Astrocyte (in vitro differentiated cells and primary cell): Measurements from ENCODE around the gene LRSAM1.

Source experiments
- EZH2 ChIP-seq: IDR thresholded peaks from 2 replicates; pipeline ENCODE4 v1.6.1; 2012; ENCODE audit warnings: mild to moderate bottlenecking, low read length, inconsistent platforms; ENCODE audit not compliant: insufficient read depth
- TF ChIP-seq, protein P1 (sequence below): IDR thresholded peaks from 2 replicates; pipeline ENCODE4 v1.5.1; 2011; ENCODE audit warnings: low read depth, mild to moderate bottlenecking, inconsistent platforms, low read length, moderate library complexity; ENCODE audit not compliant: insufficient read depth

DNA sequence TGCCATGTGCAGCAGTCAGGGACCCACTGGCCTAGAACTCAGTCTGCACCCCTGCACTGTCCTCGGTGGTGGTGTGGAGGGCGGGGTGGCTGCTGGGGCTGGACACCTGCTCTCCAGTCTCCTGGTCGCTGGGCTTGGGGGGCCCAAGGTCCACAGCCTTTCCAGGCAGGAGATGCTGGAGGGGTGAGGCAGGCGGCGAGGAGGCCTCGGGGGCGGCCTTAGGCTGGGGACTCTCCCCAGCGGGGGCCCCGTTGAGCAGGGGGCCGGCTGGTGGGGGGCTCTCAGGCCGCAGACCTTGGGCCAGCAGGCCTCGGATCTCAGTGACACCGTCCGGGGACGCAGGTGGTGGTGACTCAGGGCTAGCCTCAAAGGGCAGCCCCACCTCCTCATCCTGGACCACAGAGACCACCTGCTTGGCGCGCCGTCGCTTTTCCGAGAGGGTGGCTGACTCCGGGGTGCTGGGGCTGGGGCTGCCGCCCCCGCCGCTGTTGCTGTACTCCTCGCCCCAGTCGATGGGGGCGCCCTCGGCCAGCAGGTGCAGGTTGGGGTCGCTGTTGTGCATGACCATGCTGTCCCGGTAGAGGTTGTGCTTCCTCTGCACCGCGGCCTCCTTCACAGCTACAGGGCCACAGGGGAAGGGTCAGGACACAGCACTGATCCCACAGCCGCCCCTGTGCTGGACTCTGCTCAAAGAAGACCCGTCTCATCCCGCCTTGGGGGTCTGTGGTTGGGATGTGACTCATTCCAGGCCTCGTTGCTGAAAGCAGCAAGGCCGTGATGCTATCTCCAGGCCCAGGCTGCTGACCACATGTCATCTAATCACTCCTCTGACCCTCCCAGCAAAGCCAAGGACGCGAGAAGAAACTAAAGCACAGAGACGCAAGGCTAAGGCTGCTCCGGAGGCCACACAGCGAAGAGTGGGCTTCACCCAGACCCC lies 55.8 kb downstream of the LRSAM1 start:
- TF ChIP-seq, protein P1, sequence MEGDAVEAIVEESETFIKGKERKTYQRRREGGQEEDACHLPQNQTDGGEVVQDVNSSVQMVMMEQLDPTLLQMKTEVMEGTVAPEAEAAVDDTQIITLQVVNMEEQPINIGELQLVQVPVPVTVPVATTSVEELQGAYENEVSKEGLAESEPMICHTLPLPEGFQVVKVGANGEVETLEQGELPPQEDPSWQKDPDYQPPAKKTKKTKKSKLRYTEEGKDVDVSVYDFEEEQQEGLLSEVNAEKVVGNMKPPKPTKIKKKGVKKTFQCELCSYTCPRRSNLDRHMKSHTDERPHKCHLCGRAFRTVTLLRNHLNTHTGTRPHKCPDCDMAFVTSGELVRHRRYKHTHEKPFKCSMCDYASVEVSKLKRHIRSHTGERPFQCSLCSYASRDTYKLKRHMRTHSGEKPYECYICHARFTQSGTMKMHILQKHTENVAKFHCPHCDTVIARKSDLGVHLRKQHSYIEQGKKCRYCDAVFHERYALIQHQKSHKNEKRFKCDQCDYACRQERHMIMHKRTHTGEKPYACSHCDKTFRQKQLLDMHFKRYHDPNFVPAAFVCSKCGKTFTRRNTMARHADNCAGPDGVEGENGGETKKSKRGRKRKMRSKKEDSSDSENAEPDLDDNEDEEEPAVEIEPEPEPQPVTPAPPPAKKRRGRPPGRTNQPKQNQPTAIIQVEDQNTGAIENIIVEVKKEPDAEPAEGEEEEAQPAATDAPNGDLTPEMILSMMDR, result no peak
- no peak for TF ChIP-seq EZH2
